GM21723 (cell line): ENCODE measurements around the gene KMT5C.
A peak's percentile ranks its signal among the peaks of the same experiment; 100 is the strongest.

ENCODE experiments used
- ATAC-seq: cut with Tn5 transposase; IDR thresholded peaks from one replicate; pipeline ENCODE4 v1.9.1; 2021; ENCODE audit warnings: mild to moderate bottlenecking, moderate library complexity; ENCODE audit not compliant: unreplicated experiment

The KMT5C gene

GRCh38 chr19:55383279-55384130 is 43.8 kb downstream of the KMT5C start:
- ATAC-seq: no peak

GRCh38 chr19:55384131-55384919 is 44.6 kb downstream of the KMT5C start, which contains the start of gene TMEM238:
Gene TMEM238, minus strand, starts transcription at chr19:55384292. Its CDS starts 33 bp downstream, at chr19:55384259.
- no peak for ATAC-seq

GRCh38 chr19:55384920-55385723 is 45.4 kb downstream of the KMT5C start:
- peak; percentile 61 for ATAC-seq

GRCh38 chr19:55385724-55386492 is 46.2 kb downstream of the KMT5C start, which contains the start of gene RPL28:
Gene RPL28, plus strand, starts transcription at chr19:55385932. Its CDS starts 426 bp downstream, at chr19:55386358.
- ATAC-seq: peak; percentile 66

GRCh38 chr19:55386493-55386971 is 46.9 kb downstream of the KMT5C start:
- no peak for ATAC-seq

- no peak for ATAC-seq
These were observed 48.2 kb downstream of the KMT5C start for GRCh38 chr19:55387736-55388497.

- no peak for ATAC-seq
These were observed 50.0 kb downstream of the KMT5C start for GRCh38 chr19:55389386-55390317.

- no peak for ATAC-seq
These were observed 50.8 kb downstream of the KMT5C start for GRCh38 chr19:55390461-55390880.

GRCh38 chr19:55391191-55391670 is 51.6 kb downstream of the KMT5C start:
- ATAC-seq: no peak

- no peak for ATAC-seq
These were observed 52.3 kb downstream of the KMT5C start for GRCh38 chr19:55391702-55392615.

GRCh38 chr19:55392820-55393761 is 53.4 kb downstream of the KMT5C start:
- ATAC-seq: no peak
